GM18868 (cell line): ENCODE data around the gene MYO1D.

Experiments used
- ATAC-seq: cut with Tn5 transposase; IDR thresholded peaks from one replicate; pipeline ENCODE4 v1.9.1; 2021; ENCODE audit warnings: mild to moderate bottlenecking, moderate library complexity; ENCODE audit not compliant: unreplicated experiment

MYO1D gene

GRCh38 chr17:32784113-32784512 lies 92.8 kb downstream of the MYO1D start:
- no peak for ATAC-seq

DNA sequence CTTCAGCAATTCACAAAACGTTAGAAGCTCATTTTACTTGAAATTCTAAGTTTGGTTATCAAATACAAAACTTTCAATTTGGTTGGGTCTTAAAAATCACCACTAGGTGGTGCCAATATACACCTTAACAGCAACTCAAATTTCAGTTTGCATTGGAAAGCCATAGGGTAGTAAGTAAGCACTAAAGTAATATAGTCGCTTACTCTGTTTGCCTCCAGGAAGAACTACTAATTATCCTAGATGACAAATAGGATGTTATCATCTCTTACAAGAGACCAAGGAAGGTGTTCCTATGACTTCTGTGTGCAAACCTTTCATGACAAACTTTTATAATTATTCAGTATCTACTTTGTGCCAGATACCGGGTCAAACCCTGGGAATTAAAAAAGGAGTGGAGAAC lies 93.3 kb downstream of the MYO1D start:
- no peak for ATAC-seq

DNA sequence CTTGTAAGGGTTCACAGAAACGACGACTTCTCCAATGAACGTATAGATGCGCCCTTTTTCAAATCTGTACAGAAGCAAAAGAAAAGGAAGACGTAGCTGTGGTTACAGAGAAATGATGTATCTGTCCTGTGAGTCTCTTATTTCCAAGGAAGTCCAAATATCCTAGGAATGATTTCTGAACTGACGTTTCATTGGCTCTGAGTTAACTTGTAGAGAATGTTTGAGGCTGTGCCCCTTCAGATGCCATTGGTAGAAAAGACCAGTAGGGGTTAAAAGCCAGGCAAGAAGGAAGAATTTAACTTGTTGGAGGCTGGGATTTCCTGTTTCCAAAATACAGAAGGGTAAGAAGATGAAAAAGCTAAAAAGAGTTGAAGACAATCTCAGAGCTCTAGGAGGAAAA lies 96.2 kb downstream of the MYO1D start:
- ATAC-seq, result no peak

DNA sequence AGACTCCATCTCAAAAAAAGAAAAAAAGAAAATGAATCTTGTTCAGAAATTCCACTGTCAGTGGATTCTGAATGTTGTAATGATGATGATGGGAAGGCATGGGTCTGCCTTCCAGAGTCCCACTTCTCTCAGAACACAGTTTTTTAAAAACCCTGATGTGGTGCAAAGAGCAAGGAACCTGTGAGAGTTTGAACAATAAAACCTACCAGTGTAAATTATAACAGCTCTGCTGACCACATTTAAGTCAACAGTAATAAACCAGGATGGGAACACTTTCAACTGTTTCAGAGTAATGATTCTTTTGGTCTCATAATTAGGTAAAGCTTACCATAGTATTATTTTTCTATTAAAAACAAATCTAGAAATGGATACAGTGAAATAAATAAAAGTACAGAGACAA lies 99.0 kb downstream of the MYO1D start:
- no peak for ATAC-seq

GRCh38 chr17:32777436-32777835 lies 99.5 kb downstream of the MYO1D start:
- ATAC-seq, result no peak

DNA sequence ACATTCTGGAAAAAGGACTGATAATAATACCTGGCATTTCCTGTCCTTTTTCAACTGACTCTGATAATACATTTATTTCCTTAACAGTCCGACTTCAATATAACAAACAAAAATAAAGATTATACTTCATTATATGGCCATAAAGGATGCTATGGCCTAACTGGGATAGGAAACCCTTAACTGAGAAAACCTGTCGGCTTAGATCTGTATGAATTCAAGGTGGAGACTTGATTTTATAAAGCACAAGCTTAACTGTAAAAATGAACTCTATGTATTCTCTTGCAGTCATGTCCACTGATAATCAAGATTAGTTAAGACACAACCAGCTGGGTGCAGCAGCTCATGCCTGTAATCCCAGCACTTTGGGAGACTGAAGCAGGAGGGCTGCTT lies 102.2 kb downstream of the MYO1D start:
- no peak for ATAC-seq

GRCh38 chr17:32773856-32774694 lies 102.8 kb downstream of the MYO1D start:
- no peak for ATAC-seq

GRCh38 chr17:32772453-32773025 lies 104.4 kb downstream of the MYO1D start:
- no peak for ATAC-seq

GRCh38 chr17:32771396-32771795 lies 105.5 kb downstream of the MYO1D start:
- ATAC-seq, result no peak

- no peak for ATAC-seq
These were observed 107.1 kb downstream of the MYO1D start for GRCh38 chr17:32769846-32770245.

GRCh38 chr17:32763855-32764439 lies 113.0 kb downstream of the MYO1D start:
- ATAC-seq, result no peak

DNA sequence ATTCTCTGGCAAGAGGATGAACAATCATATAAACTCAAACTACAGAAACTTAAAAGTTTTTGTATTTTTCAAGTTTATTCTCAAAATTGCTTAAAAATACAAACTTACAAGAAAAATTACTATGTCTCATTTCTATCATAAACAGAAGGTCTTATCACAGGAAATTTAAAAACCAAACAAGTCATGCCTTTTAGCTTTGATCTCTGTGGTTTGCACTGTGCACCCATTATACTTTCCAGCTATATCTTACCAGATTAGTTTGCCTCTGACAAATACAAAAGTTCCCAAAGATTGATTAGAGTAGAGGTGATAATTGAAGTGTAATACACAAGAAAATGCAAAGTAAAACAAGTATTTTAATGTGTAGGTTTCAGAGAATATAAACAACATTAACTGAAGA lies 117.4 kb downstream of the MYO1D start:
- ATAC-seq, result no peak

GRCh38 chr17:32757963-32758362 lies 119.0 kb downstream of the MYO1D start:
- no peak for ATAC-seq

DNA sequence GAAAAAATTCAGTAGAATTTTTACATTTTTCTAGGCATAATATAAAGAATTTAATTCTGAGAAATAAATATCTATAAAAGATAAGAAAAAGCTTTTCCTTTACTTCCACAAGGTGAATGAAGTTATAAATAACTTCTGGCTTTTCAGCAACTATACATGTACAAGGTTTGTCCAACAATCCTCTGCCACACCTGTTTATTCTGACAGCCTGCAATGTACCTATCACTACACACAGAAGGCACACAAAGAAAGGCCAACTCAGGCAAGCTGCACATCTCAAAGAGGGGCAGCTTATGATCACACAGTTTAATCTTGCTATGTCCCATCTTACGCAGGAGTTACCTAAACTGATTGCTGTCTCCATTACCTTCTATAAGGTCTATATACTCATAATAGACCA lies 120.2 kb downstream of the MYO1D start:
- no peak for ATAC-seq

DNA sequence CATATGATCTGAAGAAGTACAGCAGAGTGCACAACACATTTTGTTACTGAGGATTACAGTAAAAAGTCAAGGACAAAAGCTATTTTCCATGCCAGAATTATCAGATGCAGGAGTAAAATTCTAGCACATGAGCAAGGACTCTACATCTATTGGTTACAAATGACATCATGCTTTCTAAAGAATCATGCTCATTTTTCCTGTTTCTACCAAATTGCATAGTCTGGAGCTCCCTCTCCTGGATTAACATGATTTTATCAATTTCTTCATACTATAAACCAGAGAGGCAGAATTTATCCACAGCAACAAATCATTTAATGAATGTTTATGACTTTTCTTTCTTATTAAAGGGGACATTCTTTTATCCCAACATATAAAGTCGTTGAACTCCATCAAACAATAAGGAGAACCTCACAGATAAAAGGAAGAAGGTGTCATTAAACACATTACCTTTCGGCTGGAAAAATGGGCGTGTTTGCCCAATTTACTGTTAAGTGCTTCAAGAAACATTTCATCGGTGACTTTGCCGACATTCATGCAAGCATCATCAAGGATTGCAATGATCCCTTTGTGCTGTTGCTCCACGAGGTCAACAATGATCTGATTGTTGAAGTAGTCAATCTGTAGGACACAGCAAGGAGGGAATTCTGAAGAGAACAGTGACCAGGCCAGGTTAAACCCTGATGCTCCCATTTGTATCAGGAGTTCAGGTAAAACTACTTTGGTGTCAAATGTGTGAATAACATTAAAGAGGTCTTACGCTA lies 121.7 kb downstream of the MYO1D start:
- ATAC-seq, result no peak

DNA sequence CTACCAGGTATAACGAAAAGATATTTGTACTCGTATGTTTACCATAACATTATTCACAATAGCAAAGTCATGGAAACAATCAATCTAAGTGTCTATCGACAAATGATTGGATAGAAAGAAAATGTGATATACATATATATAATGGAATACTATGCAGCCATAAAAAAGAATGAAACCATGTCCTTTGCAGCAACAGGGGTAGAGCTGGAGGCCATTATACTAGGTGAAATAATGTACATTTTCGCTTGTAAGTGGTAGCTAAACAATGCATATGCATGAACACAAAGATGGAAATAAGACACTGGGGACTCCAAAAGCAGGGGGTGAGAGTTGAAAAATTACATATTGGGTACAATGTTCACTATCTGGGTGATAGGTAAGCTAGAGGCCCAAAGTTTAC lies 124.0 kb downstream of the MYO1D start:
- no peak for ATAC-seq

- ATAC-seq, result no peak
These were observed 129.1 kb downstream of the MYO1D start for GRCh38 chr17:32747856-32748255.

GRCh38 chr17:32746698-32747097 lies 130.2 kb downstream of the MYO1D start:
- ATAC-seq, result no peak

- no peak for ATAC-seq
These were observed 130.6 kb downstream of the MYO1D start for GRCh38 chr17:32746280-32746679.

GRCh38 chr17:32742681-32743538 lies 134.0 kb downstream of the MYO1D start:
- no peak for ATAC-seq

GRCh38 chr17:32741381-32741780 lies 135.5 kb downstream of the MYO1D start:
- no peak for ATAC-seq
